ENCODE measurements around the gene CNGB1. TPM values are rescaled to one million over a fixed set of nuclear protein-coding genes. Genes with fewer than 3 reads are reported as not detected.

The CNGB1 gene
- total RNA-seq, 2 experiments from 2014 or later: not detected

GRCh38 chr16:57966986-57967385 lies 3.9 kb downstream of the CNGB1 start:
- H3K9me3 Mint-ChIP-seq: no peaks in the 10 kb centered on the region
- H3K27ac Mint-ChIP-seq: no peak overlapping the region
- H3K4me3 Mint-ChIP-seq: no peak overlapping the region
- intact Hi-C loops (cut with micrococcal nuclease): no loop called here
- no peaks in the 10 kb centered on the region for H3K4me1 Mint-ChIP-seq (ENCODE audit: low read depth)
- POLR2A ChIA-PET: no interaction called here
- DNase-seq: no peak
- CTCF ChIA-PET: no interaction called here
- no peaks in the 10 kb centered on the region for H3K36me3 Mint-ChIP-seq
- no peaks in the 10 kb centered on the region for H3K27me3 Mint-ChIP-seq

GRCh38 chr16:57966204-57966771 lies 4.6 kb downstream of the CNGB1 start:
- Mint-ChIP-seq H3K27me3 (no peaks in the 10 kb centered on the region), H3K4me3 (no peak overlapping the region), H3K27ac (no peak overlapping the region), H3K9me3 (no peaks in the 10 kb centered on the region), H3K4me1 (ENCODE audit: low read depth) (no peaks in the 10 kb centered on the region), H3K36me3 (no peaks in the 10 kb centered on the region)
- intact Hi-C loops (cut with micrococcal nuclease): no loop called here
- CTCF ChIA-PET: no interaction called here
- DNase-seq: no peak
- POLR2A ChIA-PET: no interaction called here

- no peaks in the 10 kb centered on the region for H3K4me1 Mint-ChIP-seq (ENCODE audit: low read depth)
Measured at GRCh38 chr16:57964157-57964700, 6.7 kb downstream of the CNGB1 start.

GRCh38 chr16:57962756-57963155 lies 8.2 kb downstream of the CNGB1 start:
- DNase-seq: no peak
- Mint-ChIP-seq H3K4me3 (no peak overlapping the region), H3K4me1 (ENCODE audit: low read depth) (no peaks in the 10 kb centered on the region), H3K36me3 (no peaks in the 10 kb centered on the region), H3K27ac (no peak overlapping the region), H3K27me3 (no peaks in the 10 kb centered on the region), H3K9me3 (no peaks in the 10 kb centered on the region)
- intact Hi-C loops (cut with micrococcal nuclease): no loop called here
- CTCF ChIA-PET: no interaction called here
- POLR2A ChIA-PET: no interaction called here

More at GRCh38 chr16:57964157-57964700, 6.7 kb downstream of the CNGB1 start:
- intact Hi-C loops (cut with micrococcal nuclease): no loop called here
- Mint-ChIP-seq H3K9me3 (no peaks in the 10 kb centered on the region), H3K4me3 (no peak overlapping the region), H3K36me3 (no peaks in the 10 kb centered on the region), H3K27me3 (no peaks in the 10 kb centered on the region), H3K27ac (no peak overlapping the region)
- no peak for DNase-seq
- ChIA-PET POLR2A (no interaction called here), CTCF (interaction anchor here (0.6 kb wide), 1 partner anchor 42 kb away, joined by 6 read pairs; no protein-coding TSS in a partner anchor)

- H3K4me3 Mint-ChIP-seq: no peak overlapping the region
- H3K27me3 Mint-ChIP-seq: no peaks in the 10 kb centered on the region
- no peaks in the 10 kb centered on the region for H3K36me3 Mint-ChIP-seq
- no peak for DNase-seq
- ChIA-PET CTCF (no interaction called here), POLR2A (no interaction called here)
- H3K27ac Mint-ChIP-seq: no peak overlapping the region
- H3K4me1 Mint-ChIP-seq (ENCODE audit: low read depth): no peaks in the 10 kb centered on the region
- intact Hi-C loops (cut with micrococcal nuclease): no loop called here
- H3K9me3 Mint-ChIP-seq: no peaks in the 10 kb centered on the region
Measured at GRCh38 chr16:57962046-57962445, 8.9 kb downstream of the CNGB1 start.

GRCh38 chr16:57961538-57961937 lies 9.4 kb downstream of the CNGB1 start:
- ChIA-PET CTCF (no interaction called here), POLR2A (no interaction called here)
- H3K27me3 Mint-ChIP-seq: no peaks in the 10 kb centered on the region
- no peak for DNase-seq
- no peak overlapping the region for H3K4me3 Mint-ChIP-seq
- H3K4me1 Mint-ChIP-seq (ENCODE audit: low read depth): no peaks in the 10 kb centered on the region
- H3K27ac Mint-ChIP-seq: no peak overlapping the region
- no peaks in the 10 kb centered on the region for H3K9me3 Mint-ChIP-seq
- H3K36me3 Mint-ChIP-seq: no peaks in the 10 kb centered on the region
- intact Hi-C loops (cut with micrococcal nuclease): no loop called here

- no peak overlapping the region for H3K4me3 Mint-ChIP-seq
- no peaks in the 10 kb centered on the region for H3K9me3 Mint-ChIP-seq
- POLR2A ChIA-PET: no interaction called here
- DNase-seq: no peak
- H3K27me3 Mint-ChIP-seq: no peaks in the 10 kb centered on the region
- no peaks in the 10 kb centered on the region for H3K4me1 Mint-ChIP-seq (ENCODE audit: low read depth)
- CTCF ChIA-PET: no interaction called here
- H3K27ac Mint-ChIP-seq: no peak overlapping the region
- no peaks in the 10 kb centered on the region for H3K36me3 Mint-ChIP-seq
- intact Hi-C loops (cut with micrococcal nuclease): no loop called here
Measured at GRCh38 chr16:57960826-57961472, 10.0 kb downstream of the CNGB1 start.

GRCh38 chr16:57960310-57960709 lies 10.6 kb downstream of the CNGB1 start:
- Mint-ChIP-seq H3K4me3 (no peak overlapping the region), H3K4me1 (ENCODE audit: low read depth) (no peaks in the 10 kb centered on the region), H3K36me3 (no peaks in the 10 kb centered on the region), H3K27ac (no peak overlapping the region), H3K27me3 (no peaks in the 10 kb centered on the region), H3K9me3 (no peaks in the 10 kb centered on the region)
- ChIA-PET POLR2A (no interaction called here), CTCF (no interaction called here)
- intact Hi-C loops (cut with micrococcal nuclease): no loop called here
- no peak for DNase-seq

- Mint-ChIP-seq H3K27me3 (no peaks in the 10 kb centered on the region), H3K9me3 (no peaks in the 10 kb centered on the region), H3K4me3 (no peak overlapping the region), H3K27ac (no peak overlapping the region), H3K4me1 (ENCODE audit: low read depth) (no peaks in the 10 kb centered on the region), H3K36me3 (no peaks in the 10 kb centered on the region)
- ChIA-PET POLR2A (no interaction called here), CTCF (no interaction called here)
- no peak for DNase-seq
- intact Hi-C loops (cut with micrococcal nuclease): no loop called here
Measured at GRCh38 chr16:57959804-57960203, 11.1 kb downstream of the CNGB1 start.

GRCh38 chr16:57959121-57959520 lies 11.8 kb downstream of the CNGB1 start:
- CTCF ChIA-PET: interaction anchor here (0.5 kb wide), 1 partner anchor 370 kb away, joined by 3 read pairs; no protein-coding TSS in a partner anchor

GRCh38 chr16:57958544-57958943 lies 12.4 kb downstream of the CNGB1 start:
- H3K9me3 Mint-ChIP-seq: no peaks in the 10 kb centered on the region
- H3K27ac Mint-ChIP-seq: no peak overlapping the region
- no peaks in the 10 kb centered on the region for H3K27me3 Mint-ChIP-seq
- intact Hi-C loops (cut with micrococcal nuclease): no loop called here
- H3K36me3 Mint-ChIP-seq: no peaks in the 10 kb centered on the region
- ChIA-PET CTCF (interaction anchor here (0.5 kb wide), 1 partner anchor 369 kb away, joined by 3 read pairs; no protein-coding TSS in a partner anchor), POLR2A (no interaction called here)
- no peaks in the 10 kb centered on the region for H3K4me1 Mint-ChIP-seq (ENCODE audit: low read depth)
- no peak for DNase-seq
- no peak overlapping the region for H3K4me3 Mint-ChIP-seq

More at GRCh38 chr16:57959121-57959520, 11.8 kb downstream of the CNGB1 start:
- no peak for DNase-seq
- H3K4me3 Mint-ChIP-seq: no peak overlapping the region
- H3K4me1 Mint-ChIP-seq (ENCODE audit: low read depth): no peaks in the 10 kb centered on the region
- H3K27me3 Mint-ChIP-seq: no peaks in the 10 kb centered on the region
- H3K9me3 Mint-ChIP-seq: no peaks in the 10 kb centered on the region
- intact Hi-C loops (cut with micrococcal nuclease): no loop called here
- POLR2A ChIA-PET: no interaction called here
- no peaks in the 10 kb centered on the region for H3K36me3 Mint-ChIP-seq
- H3K27ac Mint-ChIP-seq: no peak overlapping the region

- Mint-ChIP-seq H3K9me3 (no peaks in the 10 kb centered on the region), H3K36me3 (no peaks in the 10 kb centered on the region), H3K27ac (no peak overlapping the region), H3K4me3 (no peak overlapping the region), H3K4me1 (ENCODE audit: low read depth) (no peaks in the 10 kb centered on the region), H3K27me3 (no peaks in the 10 kb centered on the region)
- ChIA-PET CTCF (no interaction called here), POLR2A (no interaction called here)
- intact Hi-C loops (cut with micrococcal nuclease): no loop called here
- DNase-seq: no peak
Measured at GRCh38 chr16:57957673-57958392, 13.1 kb downstream of the CNGB1 start.

Measured in activated CD4-positive, alpha-beta memory T cell treated with anti-CD3 and anti-CD28 coated beads for 36 hours (primary cell).